CD4-positive, alpha-beta T cell (primary cell): ENCODE measurements around the gene DDX54. TPM values are rescaled to one million over a fixed set of nuclear protein-coding genes. Genes with fewer than 3 reads are reported as not detected.

Experiments used
- ATAC-seq: fragments of 200-7000 bp; cut with Tn5 transposase; one replicate; pipeline ENCODE4 v1.10.0; 2022; ENCODE audit warnings: mild to moderate bottlenecking; ENCODE audit not compliant: poor library complexity
- CTCF ChIA-PET: fragments of 350-600 bp; sonication (Branson Sonifier 250); formaldehyde crosslinking; loops from one replicate; lab custom pipeline; 2021; ENCODE audit warnings: antibody characterized with exemption, inconsistent platforms; lab: Charles Lee
- POLR2A ChIA-PET: fragments of 350-600 bp; sonication (Branson Sonifier 250); formaldehyde crosslinking; loops from one replicate; lab custom pipeline; 2021; ENCODE audit warnings: antibody characterized with exemption, inconsistent platforms; lab: Charles Lee
- DNase-seq, 14 experiments: peaks; one replicate each; pipeline ENCODE4 v3.0.0-alpha.2; 2013 to 2020; ENCODE audit warnings: mixed read lengths in 2 of 14
- H3K27ac ChIP-seq, 2 donors: one replicate each; pipeline versions ENCODE4 v1.5.1 to v1.7.0; 2013; ENCODE audit warnings: low read length in 2 of 2, low read depth in 1 of 2, mild to moderate bottlenecking in 1 of 2
- H3K27me3 ChIP-seq, 2 experiments: 1 replicate in 1 of 2; 2 replicates in 1 of 2; pipeline versions ENCODE4 v1.6.1 to v1.7.0; 2013; ENCODE audit warnings: low read length in 2 of 2, control low read depth in 1 of 2, mild to moderate bottlenecking in 1 of 2, moderate library complexity in 1 of 2; ENCODE audit not compliant: insufficient read depth in 2 of 2, control insufficient read depth in 1 of 2
- H3K36me3 ChIP-seq: one replicate; pipeline ENCODE4 v1.6.1; 2013; ENCODE audit warnings: low read length, control low read depth; ENCODE audit not compliant: insufficient read depth
- H3K4me1 ChIP-seq: one replicate; pipeline ENCODE4 v1.6.1; 2013; ENCODE audit warnings: low read length, control low read depth; ENCODE audit not compliant: insufficient read depth
- H3K4me3 ChIP-seq: one replicate; pipeline ENCODE4 v1.5.1; 2013; ENCODE audit warnings: mild to moderate bottlenecking, low read length, moderate library complexity
- H3K9me3 ChIP-seq, 2 experiments: 1 replicate in 1 of 2; 2 replicates in 1 of 2; pipeline versions ENCODE4 v1.6.1 to v1.7.0; 2013; ENCODE audit warnings: low read length in 2 of 2, mild to moderate bottlenecking in 2 of 2, control low read depth in 1 of 2, moderate library complexity in 1 of 2; ENCODE audit not compliant: control insufficient read depth in 1 of 2, insufficient read depth in 1 of 2
- H3K27ac Mint-ChIP-seq: one replicate; pipeline ENCODE4 v1.8.0; 2020; ENCODE audit warnings: mixed read lengths
- H3K27me3 Mint-ChIP-seq: one replicate; pipeline ENCODE4 v1.8.0; 2021; ENCODE audit warnings: mixed read lengths
- H3K36me3 Mint-ChIP-seq: one replicate; pipeline ENCODE4 v1.8.0; 2021; ENCODE audit warnings: low read depth, mixed read lengths
- H3K4me1 Mint-ChIP-seq: one replicate; pipeline ENCODE4 v1.8.0; 2021; ENCODE audit warnings: low read depth, mixed read lengths
- H3K4me3 Mint-ChIP-seq: one replicate; pipeline ENCODE4 v1.8.0; 2020; ENCODE audit warnings: mild to moderate bottlenecking, mixed read lengths
- H3K9me3 Mint-ChIP-seq: one replicate; pipeline ENCODE4 v1.8.0; 2020; ENCODE audit warnings: mixed read lengths
- CTCF ChIP-seq: fragments of 200-600 bp; IDR thresholded peaks from one replicate; pipeline ENCODE4 v1.8.0; 2022; ENCODE audit warnings: antibody characterized with exemption, mild to moderate bottlenecking
- intact Hi-C, 2 experiments: fragments of 100-400 bp; cut with DNase I in 1 of 2; cut with micrococcal nuclease in 1 of 2; formaldehyde crosslinking; loops; one replicate each; pipeline versions ENCODE4 v1.15.1 to v1.9.0; 2023 to 2025; cut with DNase I, micrococcal nuclease
- total RNA-seq, 174 experiments: library from RNA in 2 of 174; stranded (reverse) in 2 of 174; gene quantifications; one replicate each; pipeline ENCODE4 v1.2.3 and lab custom pipeline; 2021 to 2026

DDX54 gene
- total RNA-seq, 2 experiments from 2014 or later = 56.8 to 61.1 TPM

- no peak overlapping the region for H3K27ac Mint-ChIP-seq
- ChIA-PET POLR2A (no interaction called here), CTCF (no interaction called here)
Observed at GRCh38 chr12:113129664-113130456, 55.4 kb downstream of the DDX54 start.

GRCh38 chr12:113128802-113129663 is 56.2 kb downstream of the DDX54 start:
- H3K9me3 ChIP-seq = no peaks in the 10 kb centered on the region
- H3K36me3 ChIP-seq = no peaks in the 10 kb centered on the region
- Mint-ChIP-seq H3K27me3 (no peaks in the 10 kb centered on the region), H3K4me3 (no peak overlapping the region), H3K27ac (no peak overlapping the region), H3K4me1 (peaks cover 5% of the 10 kb centered on the region), H3K9me3 (no peaks in the 10 kb centered on the region), H3K36me3 (no peaks in the 10 kb centered on the region)
- no peak for TF ChIP-seq CTCF
- intact Hi-C loops = no loop called here
- H3K4me3 ChIP-seq = no peak overlapping the region
- DNase-seq (no peak), ATAC-seq (peak; percentile 34)
- no peaks in the 10 kb centered on the region for H3K27me3 ChIP-seq
- peaks cover 4% of the 10 kb centered on the region for H3K4me1 ChIP-seq
- POLR2A ChIA-PET = no interaction called here
- CTCF ChIA-PET = no interaction called here
- no peak overlapping the region for H3K27ac ChIP-seq

More at GRCh38 chr12:113129664-113130456, 55.4 kb downstream of the DDX54 start:
- H3K9me3 Mint-ChIP-seq = no peaks in the 10 kb centered on the region
- no peaks in the 10 kb centered on the region for H3K9me3 ChIP-seq
- ATAC-seq = no peak
- no peaks in the 10 kb centered on the region for H3K27me3 Mint-ChIP-seq
- intact Hi-C loops = no loop called here
- H3K4me1 Mint-ChIP-seq = peaks cover 5% of the 10 kb centered on the region
- no peak overlapping the region for H3K4me3 Mint-ChIP-seq
- no peak for DNase-seq
- TF ChIP-seq CTCF = no peak
- H3K27ac ChIP-seq = no peak overlapping the region
- H3K27me3 ChIP-seq = no peaks in the 10 kb centered on the region
- no peak overlapping the region for H3K4me3 ChIP-seq
- H3K4me1 ChIP-seq = peaks cover 9% of the 10 kb centered on the region
- no peaks in the 10 kb centered on the region for H3K36me3 Mint-ChIP-seq
- no peaks in the 10 kb centered on the region for H3K36me3 ChIP-seq

GRCh38 chr12:113127791-113128199 is 57.5 kb downstream of the DDX54 start:
- H3K4me3 Mint-ChIP-seq = no peak overlapping the region
- H3K36me3 Mint-ChIP-seq = no peaks in the 10 kb centered on the region
- POLR2A ChIA-PET = no interaction called here
- H3K9me3 Mint-ChIP-seq = no peaks in the 10 kb centered on the region
- Histone ChIP-seq H3K4me3 (no peak overlapping the region), H3K36me3 (no peaks in the 10 kb centered on the region), H3K27me3 (no peaks in the 10 kb centered on the region), H3K4me1 (peaks cover 4% of the 10 kb centered on the region), H3K9me3 (no peaks in the 10 kb centered on the region), H3K27ac (no peak overlapping the region)
- peaks cover 5% of the 10 kb centered on the region for H3K4me1 Mint-ChIP-seq
- intact Hi-C loops = no loop called here
- DNase-seq (no peak), ATAC-seq (no peak)
- H3K27ac Mint-ChIP-seq = no peak overlapping the region
- no peak for TF ChIP-seq CTCF
- no peaks in the 10 kb centered on the region for H3K27me3 Mint-ChIP-seq
- CTCF ChIA-PET = no interaction called here
